GM23248 (cell line): ENCODE data around the gene KRTAP4-3.
"Not testable (repeated sequence)": the region's sequence is repeated elsewhere in the genome, so short reads cannot be mapped to it uniquely, and the experiment has no call there.

Experiments used
- EZH2 ChIP-seq: fragments of 200-600 bp; sonication (generic); IDR thresholded peaks from 2 replicates; pipeline ENCODE4 v1.6.1; 2018; ENCODE audit warnings: antibody characterized with exemption, mild to moderate bottlenecking; ENCODE audit not compliant: insufficient read depth, poor library complexity, severe bottlenecking
- EZH2phosphoT487 ChIP-seq: fragments of 200-600 bp; sonication (generic); IDR thresholded peaks from 2 replicates; pipeline ENCODE4 v1.6.1; 2018; ENCODE audit warnings: antibody characterized with exemption, moderate library complexity, mild to moderate bottlenecking, low read depth; ENCODE audit not compliant: insufficient read depth

DNA sequence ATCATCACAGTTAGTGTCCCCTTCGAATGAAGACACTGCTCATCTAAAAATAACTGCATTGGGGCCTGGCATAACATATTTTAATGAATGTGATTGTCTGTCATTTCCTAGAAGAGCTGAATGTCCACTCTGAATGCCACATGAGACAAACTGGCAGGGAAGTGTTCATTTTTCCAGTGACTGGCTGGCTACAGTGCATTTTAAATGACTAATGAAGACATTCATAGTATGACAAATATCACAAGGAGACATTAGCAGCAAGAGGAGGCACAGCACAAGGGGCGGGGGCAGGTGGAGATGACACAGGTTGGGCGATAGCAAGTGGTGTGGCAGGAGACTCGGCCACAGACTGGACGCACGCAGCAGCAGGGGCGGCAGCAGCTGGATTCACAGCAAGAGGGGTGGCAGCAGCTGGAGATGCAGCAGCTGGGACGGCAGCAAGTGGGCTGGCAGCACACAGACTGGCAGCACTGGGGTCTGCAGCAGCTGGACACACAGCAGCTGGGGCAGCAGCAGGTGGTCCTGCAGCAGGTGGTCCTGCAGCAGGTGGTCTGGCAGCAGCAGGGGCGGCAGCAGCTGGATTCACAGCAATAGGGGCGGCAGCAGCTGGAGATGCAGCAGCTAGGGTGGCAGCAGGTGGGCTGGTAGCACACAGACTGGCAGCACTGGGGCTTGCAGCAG, 18.9 kb downstream of the KRTAP4-3 start:
- not testable (repeated sequence) for TF ChIP-seq EZH2, EZH2phosphoT487
